ENCODE results near the gene GEMIN2.

- TF ChIP-seq POLR2A (IDR thresholded peaks at IDR 0.05) (no peak), CTCF (IDR thresholded peaks at IDR 0.05) (no peak)
These were observed 43.0 kb upstream of the GEMIN2 start for GRCh38 chr14:39071096-39071495.

All from heart left ventricle (tissue), 13 donors.